DMS 273 (cell line): ENCODE data around the gene MAGEA3.
"Not testable (repeated sequence)": the region's sequence is repeated elsewhere in the genome, so short reads cannot be mapped to it uniquely, and the experiment has no call there.

Source experiments
- DNase-seq: peaks from one replicate; lab custom pipeline; 2025; ENCODE audit not compliant: unreplicated experiment; lab: John Stamatoyannopoulos, UW

Gene MAGEA3, protein sequence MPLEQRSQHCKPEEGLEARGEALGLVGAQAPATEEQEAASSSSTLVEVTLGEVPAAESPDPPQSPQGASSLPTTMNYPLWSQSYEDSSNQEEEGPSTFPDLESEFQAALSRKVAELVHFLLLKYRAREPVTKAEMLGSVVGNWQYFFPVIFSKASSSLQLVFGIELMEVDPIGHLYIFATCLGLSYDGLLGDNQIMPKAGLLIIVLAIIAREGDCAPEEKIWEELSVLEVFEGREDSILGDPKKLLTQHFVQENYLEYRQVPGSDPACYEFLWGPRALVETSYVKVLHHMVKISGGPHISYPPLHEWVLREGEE

GRCh38 chrX:152697952-152698931 lies at the start of gene MAGEA3:
Gene MAGEA3 (plus strand): TSS chrX:152698794. CDS start chrX:152700833, 2,039 bp downstream.
- not testable (repeated sequence) for DNase-seq

DNA sequence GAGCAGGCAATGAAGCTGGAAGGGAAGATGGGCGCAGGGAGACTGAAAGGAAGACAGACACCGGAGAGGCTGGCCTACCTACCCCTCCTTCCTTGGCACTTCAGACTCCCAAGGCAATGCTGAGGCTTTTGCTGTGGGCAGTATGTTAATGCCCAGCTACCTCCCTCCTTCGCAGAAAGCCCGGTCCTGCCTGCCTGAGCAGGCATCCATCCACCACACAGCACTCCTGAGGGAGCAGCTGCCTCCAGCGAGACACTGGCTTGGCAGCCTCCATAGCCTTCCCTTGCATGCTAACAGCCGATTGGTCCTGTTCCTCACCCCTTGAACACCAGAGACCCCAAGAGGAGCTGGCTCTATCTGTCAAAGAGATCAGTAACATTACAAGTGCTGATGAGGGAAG lies 46.5 kb upstream of the MAGEA3 start:
- DNase-seq: no peak

GRCh38 chrX:152652467-152652866 lies 46.1 kb upstream of the MAGEA3 start:
- no peak for DNase-seq

DNA sequence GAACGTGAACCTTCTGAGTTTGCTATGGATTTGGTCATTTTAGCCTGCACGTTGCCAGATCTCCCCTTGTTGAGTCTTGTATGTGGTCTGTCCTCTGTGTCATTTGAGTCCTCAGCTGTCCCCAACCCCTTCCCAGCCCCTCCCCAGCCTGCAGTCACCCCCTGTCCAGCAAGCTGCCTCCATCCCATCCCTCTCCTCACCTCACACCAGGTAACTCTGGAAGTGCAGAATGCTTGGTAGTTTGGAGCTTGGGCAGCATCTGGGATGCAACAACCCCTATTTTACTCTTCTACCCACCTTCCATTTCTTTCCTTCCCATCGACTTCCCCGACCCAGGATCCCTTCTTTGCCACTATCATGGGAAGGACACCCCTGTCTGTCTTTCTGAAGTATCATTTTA lies 42.5 kb upstream of the MAGEA3 start:
- DNase-seq: no peak

DNA sequence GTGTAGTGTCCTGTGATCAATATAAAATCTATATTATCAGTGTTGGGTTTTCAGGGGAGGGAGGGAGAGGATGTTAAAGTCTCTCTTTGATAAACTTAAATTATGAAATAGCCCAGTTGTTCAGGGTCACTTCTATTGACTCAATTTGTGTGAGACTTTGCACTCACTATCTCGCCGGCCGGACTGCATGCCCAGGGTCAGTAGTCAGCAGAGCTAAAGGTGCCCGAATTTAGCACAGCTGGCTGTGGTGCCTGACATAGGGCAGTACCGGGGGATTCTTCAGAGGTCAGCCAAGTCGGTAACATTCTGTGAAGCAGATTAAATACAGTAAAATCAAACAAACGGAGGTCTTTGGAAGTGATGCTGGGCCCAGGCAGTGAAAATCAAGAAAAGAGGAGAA lies 41.7 kb upstream of the MAGEA3 start:
- no peak for DNase-seq

- DNase-seq: peak; percentile 24
Observed at GRCh38 chrX:152658302-152658701, 40.3 kb upstream of the MAGEA3 start.

DNA sequence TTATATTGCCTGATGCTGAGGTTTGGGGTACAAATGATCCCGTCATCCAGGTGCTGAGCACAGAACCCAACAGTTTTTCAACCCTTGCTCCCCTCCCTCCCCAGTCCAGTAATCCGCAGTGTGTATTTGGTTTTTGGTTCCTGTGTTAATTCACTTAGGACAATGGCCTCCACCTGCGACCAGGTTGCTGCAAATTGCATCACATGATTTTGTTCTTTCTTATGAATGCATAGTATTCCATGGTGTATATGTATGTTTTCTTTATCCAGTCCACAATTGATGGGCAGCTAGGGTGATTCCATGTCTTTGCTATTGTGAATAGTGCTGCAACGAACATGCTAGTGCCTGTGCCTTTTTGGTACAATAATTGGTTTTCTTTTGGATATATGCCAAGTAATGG lies 35.5 kb upstream of the MAGEA3 start:
- DNase-seq: no peak

GRCh38 chrX:152674135-152674534 lies 24.5 kb upstream of the MAGEA3 start:
- DNase-seq: no peak

DNA sequence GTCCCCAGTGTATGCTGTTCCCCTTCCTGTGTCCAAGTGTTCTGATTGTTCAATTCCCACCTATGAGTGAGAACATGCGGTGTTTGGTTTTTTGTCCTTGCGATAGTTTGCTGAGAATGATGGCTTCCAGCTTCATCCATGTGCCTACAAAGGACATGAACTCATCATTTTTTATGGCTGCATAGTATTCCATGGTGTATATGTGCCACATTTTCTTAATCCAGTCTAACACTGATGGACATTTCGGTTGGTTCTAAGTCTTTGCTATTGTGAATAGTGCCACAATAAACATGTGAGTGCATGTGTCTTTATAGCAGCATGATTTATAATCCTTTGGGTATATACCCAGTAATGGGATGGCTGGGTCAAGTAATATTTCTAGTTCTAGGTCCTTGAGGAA lies 23.9 kb upstream of the MAGEA3 start:
- DNase-seq: not testable (repeated sequence)

- DNase-seq: not testable (repeated sequence)
Observed at GRCh38 chrX:152681012-152681411, 17.6 kb upstream of the MAGEA3 start.

GRCh38 chrX:152700390-152700789 lies 1.8 kb downstream of the MAGEA3 start:
- DNase-seq: not testable (repeated sequence)

- DNase-seq: not testable (repeated sequence)
Observed at GRCh38 chrX:152706500-152706899, 7.9 kb downstream of the MAGEA3 start.

GRCh38 chrX:152709173-152709572 lies 10.6 kb downstream of the MAGEA3 start, which contains the start of gene CSAG2:
Gene CSAG2 (minus strand): TSS chrX:152709273. CDS start chrX:152709112, 161 bp downstream.
- DNase-seq: not testable (repeated sequence)

- not testable (repeated sequence) for DNase-seq
Observed at GRCh38 chrX:152713195-152713594, 14.6 kb downstream of the MAGEA3 start.

GRCh38 chrX:152713815-152714787 lies 15.5 kb downstream of the MAGEA3 start, which contains the start of gene MAGEA2B:
Gene MAGEA2B (plus strand): TSS chrX:152714628. CDS start chrX:152717107, 2,479 bp downstream.
- DNase-seq: not testable (repeated sequence)

DNA sequence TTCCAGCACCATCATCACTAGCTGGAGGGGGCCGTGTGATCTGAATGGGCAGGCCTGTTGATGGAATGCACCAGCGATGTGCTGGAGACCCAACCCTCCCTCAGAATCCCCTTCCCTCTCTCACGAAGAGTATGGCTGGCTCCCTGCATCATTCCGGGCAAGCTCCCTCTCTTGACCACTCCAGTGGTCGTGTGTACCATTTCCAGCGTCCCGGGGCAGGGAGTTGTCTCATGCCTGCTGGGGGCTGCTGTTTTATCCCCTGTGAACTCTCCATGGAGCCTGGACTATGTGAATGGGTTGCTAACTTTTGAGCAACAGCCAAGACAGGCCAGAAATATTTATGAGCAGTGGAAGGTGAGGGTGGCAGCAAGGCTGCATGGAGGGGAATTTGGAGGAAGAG lies 26.8 kb downstream of the MAGEA3 start:
- DNase-seq: no peak

DNA sequence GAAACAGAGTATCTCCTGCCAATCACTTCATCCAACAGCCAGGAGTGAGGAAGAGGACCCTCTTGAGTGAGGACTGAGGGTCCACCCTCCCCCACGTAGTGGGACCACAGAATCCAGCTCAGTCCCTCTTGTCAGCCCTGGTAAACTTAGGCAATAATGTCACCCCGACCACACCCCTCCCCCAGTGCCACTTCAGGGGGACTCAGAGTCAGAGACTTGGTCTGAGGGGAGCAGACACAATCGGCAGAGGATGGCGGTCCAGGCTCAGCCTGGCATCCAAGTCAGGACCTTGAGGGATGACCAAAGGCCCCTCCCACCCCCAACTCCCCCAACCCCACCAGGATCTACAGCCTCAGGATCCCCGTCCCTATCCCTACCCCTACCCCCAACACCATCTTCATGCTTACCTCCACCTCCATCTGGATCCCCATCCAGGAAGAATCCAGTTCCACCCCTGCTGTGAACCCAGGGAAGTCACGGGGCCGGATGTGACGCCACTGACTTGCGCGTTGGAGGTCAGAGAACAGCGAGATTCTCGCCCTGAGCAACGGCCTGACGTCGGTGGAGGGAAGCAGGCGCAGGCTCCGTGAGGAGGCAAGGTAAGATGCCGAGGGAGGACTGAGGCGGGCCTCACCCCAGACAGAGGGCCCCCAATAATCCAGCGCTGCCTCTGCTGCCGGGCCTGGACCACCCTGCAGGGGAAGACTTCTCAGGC lies 34.8 kb downstream of the MAGEA3 start, which contains the start of the genes CSAG1 and MAGEA12:
Gene CSAG1 (minus strand): TSS at position 461 of the 715 bp plus-strand sequence. CDS start 1,261 bp downstream, outside the sequence.
Gene MAGEA12 (plus strand): TSS at position 497 of the 715 bp plus-strand sequence. CDS start 2,405 bp downstream, outside the sequence.
- DNase-seq: peak; percentile 88

DNA sequence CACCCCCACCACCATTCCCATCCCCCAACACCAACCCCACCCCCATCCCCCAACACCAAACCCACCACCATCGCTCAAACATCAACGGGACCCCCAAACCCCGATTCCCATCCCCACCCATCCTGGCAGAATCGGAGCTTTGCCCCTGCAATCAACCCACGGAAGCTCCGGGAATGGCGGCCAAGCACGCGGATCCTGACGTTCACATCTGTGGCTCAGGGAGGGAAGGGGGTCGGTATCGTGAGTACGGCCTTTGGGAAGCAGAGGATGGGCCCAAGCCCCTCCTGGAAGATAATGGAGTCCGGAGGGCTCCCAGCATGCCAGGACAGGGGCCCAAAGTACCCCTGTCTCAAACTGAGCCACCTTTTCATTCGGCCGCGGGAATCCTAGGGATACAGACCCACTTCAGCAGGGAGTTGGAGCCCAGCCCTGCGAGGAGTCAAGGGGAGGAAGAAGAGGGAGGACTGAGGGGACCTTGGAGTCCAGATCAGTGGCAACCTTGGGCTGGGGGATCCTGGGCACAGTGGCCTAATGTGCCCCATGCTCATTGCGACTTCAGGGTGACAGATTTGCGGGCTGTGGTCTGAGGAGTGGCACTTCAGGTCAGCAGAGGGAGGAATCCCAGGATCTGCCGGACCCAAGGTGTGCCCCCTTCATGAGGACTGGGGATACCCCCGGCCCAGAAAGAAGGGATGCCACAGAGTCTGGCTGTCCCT lies 35.7 kb downstream of the MAGEA3 start:
- DNase-seq: not testable (repeated sequence)

GRCh38 chrX:152735101-152735500 lies 36.5 kb downstream of the MAGEA3 start:
- no peak for DNase-seq
